ENCODE measurements around the gene BCAN. TPM values are rescaled to one million over a fixed set of nuclear protein-coding genes. Genes with fewer than 3 reads are reported as not detected.
A peak's percentile ranks its signal among the peaks of the same experiment; 100 is the strongest.

Gene BCAN
- total RNA-seq, 1 experiment from 2014 or later: not detected

- peak; percentile 53 for DNase-seq (ENCODE audit: low read depth)
- in situ Hi-C loops (cut with HindIII; ENCODE audit: low pct_unique_long_range_greater_than_20kb, low sequenced_read_pairs): no loop called here
These were observed 2.3 kb upstream of the BCAN start for GRCh38 chr1:156639601-156640101.

GRCh38 chr1:156640842-156641706 is 843 bp upstream of the BCAN start:
- in situ Hi-C loops (cut with HindIII; ENCODE audit: low pct_unique_long_range_greater_than_20kb, low sequenced_read_pairs): no loop called here
- no peak for DNase-seq (ENCODE audit: low read depth)

GRCh38 chr1:156642265-156643048 is 540 bp downstream of the BCAN start:
- in situ Hi-C loops (cut with HindIII; ENCODE audit: low pct_unique_long_range_greater_than_20kb, low sequenced_read_pairs): no loop called here
- DNase-seq (ENCODE audit: low read depth): no peak

- in situ Hi-C loops (cut with HindIII; ENCODE audit: low pct_unique_long_range_greater_than_20kb, low sequenced_read_pairs): no loop called here
- no peak for DNase-seq (ENCODE audit: low read depth)
These were observed 1.3 kb downstream of the BCAN start for GRCh38 chr1:156643049-156643777.

GRCh38 chr1:156643778-156644092 is 1.8 kb downstream of the BCAN start:
- DNase-seq (ENCODE audit: low read depth): no peak
- in situ Hi-C loops (cut with HindIII; ENCODE audit: low pct_unique_long_range_greater_than_20kb, low sequenced_read_pairs): no loop called here

- in situ Hi-C loops (cut with HindIII; ENCODE audit: low pct_unique_long_range_greater_than_20kb, low sequenced_read_pairs): no loop called here
- no peak for DNase-seq (ENCODE audit: low read depth)
These were observed 2.2 kb downstream of the BCAN start for GRCh38 chr1:156644146-156644545.

- in situ Hi-C loops (cut with HindIII; ENCODE audit: low pct_unique_long_range_greater_than_20kb, low sequenced_read_pairs): no loop called here
- DNase-seq (ENCODE audit: low read depth): no peak
These were observed 2.7 kb downstream of the BCAN start for GRCh38 chr1:156644640-156645039.

GRCh38 chr1:156645056-156645455 is 3.1 kb downstream of the BCAN start:
- in situ Hi-C loops (cut with HindIII; ENCODE audit: low pct_unique_long_range_greater_than_20kb, low sequenced_read_pairs): no loop called here
- no peak for DNase-seq (ENCODE audit: low read depth)

GRCh38 chr1:156645666-156646065 is 3.7 kb downstream of the BCAN start:
- no peak for DNase-seq (ENCODE audit: low read depth)
- in situ Hi-C loops (cut with HindIII; ENCODE audit: low pct_unique_long_range_greater_than_20kb, low sequenced_read_pairs): no loop called here

GRCh38 chr1:156646738-156647211 is 4.9 kb downstream of the BCAN start:
- no peak for DNase-seq (ENCODE audit: low read depth)
- in situ Hi-C loops (cut with HindIII; ENCODE audit: low pct_unique_long_range_greater_than_20kb, low sequenced_read_pairs): no loop called here

- in situ Hi-C loops (cut with HindIII; ENCODE audit: low pct_unique_long_range_greater_than_20kb, low sequenced_read_pairs): no loop called here
- DNase-seq (ENCODE audit: low read depth): no peak
These were observed 5.4 kb downstream of the BCAN start for GRCh38 chr1:156647351-156647750.

- in situ Hi-C loops (cut with HindIII; ENCODE audit: low pct_unique_long_range_greater_than_20kb, low sequenced_read_pairs): no loop called here
- no peak for DNase-seq (ENCODE audit: low read depth)
These were observed 6.6 kb downstream of the BCAN start for GRCh38 chr1:156648496-156648895.

GRCh38 chr1:156648951-156649350 is 7.0 kb downstream of the BCAN start:
- in situ Hi-C loops (cut with HindIII; ENCODE audit: low pct_unique_long_range_greater_than_20kb, low sequenced_read_pairs): no loop called here
- no peak for DNase-seq (ENCODE audit: low read depth)

- in situ Hi-C loops (cut with HindIII; ENCODE audit: low pct_unique_long_range_greater_than_20kb, low sequenced_read_pairs): no loop called here
- DNase-seq (ENCODE audit: low read depth): no peak
These were observed 10.4 kb downstream of the BCAN start for GRCh38 chr1:156652131-156652991.

GRCh38 chr1:156652992-156653355 is 11.1 kb downstream of the BCAN start:
- no peak for DNase-seq (ENCODE audit: low read depth)
- in situ Hi-C loops (cut with HindIII; ENCODE audit: low pct_unique_long_range_greater_than_20kb, low sequenced_read_pairs): no loop called here

GRCh38 chr1:156654700-156655099 is 12.8 kb downstream of the BCAN start:
- DNase-seq (ENCODE audit: low read depth): no peak
- in situ Hi-C loops (cut with HindIII; ENCODE audit: low pct_unique_long_range_greater_than_20kb, low sequenced_read_pairs): no loop called here

- DNase-seq (ENCODE audit: low read depth): no peak
- in situ Hi-C loops (cut with HindIII; ENCODE audit: low pct_unique_long_range_greater_than_20kb, low sequenced_read_pairs): no loop called here
These were observed 13.4 kb downstream of the BCAN start for GRCh38 chr1:156655151-156655903.
